ENCODE measurements around the gene CCDC69.
A peak's percentile ranks its signal among the peaks of the same experiment; 100 is the strongest.
"Not testable (repeated sequence)": the region's sequence is repeated elsewhere in the genome, so short reads cannot be mapped to it uniquely, and the experiment has no call there.

The CCDC69 gene

GRCh38 chr5:151244206-151244605 is 20.3 kb upstream of the CCDC69 start:
- DNase-seq = no peak

GRCh38 chr5:151243564-151243963 is 19.7 kb upstream of the CCDC69 start:
- peak; percentile 56 for DNase-seq

- no peak for DNase-seq
These were observed 19.2 kb upstream of the CCDC69 start for GRCh38 chr5:151243127-151243526.

- no peak for DNase-seq
These were observed 17.2 kb upstream of the CCDC69 start for GRCh38 chr5:151240924-151241635.

- DNase-seq = not testable (repeated sequence)
These were observed 16.5 kb upstream of the CCDC69 start for GRCh38 chr5:151240268-151240835.

- DNase-seq = peak; percentile 82
These were observed 15.5 kb upstream of the CCDC69 start for GRCh38 chr5:151239237-151239861.

- DNase-seq = no peak
These were observed 14.4 kb upstream of the CCDC69 start for GRCh38 chr5:151238303-151238741.

- no peak for DNase-seq
These were observed 13.8 kb upstream of the CCDC69 start for GRCh38 chr5:151237685-151238084.

- no peak for DNase-seq
These were observed 13.0 kb upstream of the CCDC69 start for GRCh38 chr5:151236888-151237287.

- not testable (repeated sequence) for DNase-seq
These were observed 11.3 kb upstream of the CCDC69 start for GRCh38 chr5:151235239-151235571.

- peak; percentile 45 for DNase-seq
These were observed 10.8 kb upstream of the CCDC69 start for GRCh38 chr5:151234476-151235238.

GRCh38 chr5:151233616-151234085 is 9.8 kb upstream of the CCDC69 start:
- no peak for DNase-seq

- DNase-seq = no peak
These were observed 7.5 kb upstream of the CCDC69 start for GRCh38 chr5:151231359-151231758.

GRCh38 chr5:151230048-151230680 is 6.3 kb upstream of the CCDC69 start:
- DNase-seq = no peak

- no peak for DNase-seq
These were observed 5.1 kb upstream of the CCDC69 start for GRCh38 chr5:151228986-151229385.

- DNase-seq = no peak
These were observed 4.1 kb upstream of the CCDC69 start for GRCh38 chr5:151227918-151228447.

- DNase-seq = no peak
These were observed 1.6 kb upstream of the CCDC69 start for GRCh38 chr5:151225475-151225874.

GRCh38 chr5:151225071-151225470 is 1.2 kb upstream of the CCDC69 start:
- no peak for DNase-seq

GRCh38 chr5:151224372-151224771 is 480 bp upstream of the CCDC69 start:
- no peak for DNase-seq

- peak; percentile 64 for DNase-seq
These were observed 974 bp downstream of the CCDC69 start for GRCh38 chr5:151222790-151223446.

GRCh38 chr5:151222054-151222789 is 1.7 kb downstream of the CCDC69 start:
- no peak for DNase-seq

Measured in stimulated activated CD8-positive, alpha-beta memory T cell treated with anti-CD3 and anti-CD28 coated beads, Interleukin-4, amount 100 ng/mL, for 48 hours (primary cell).